Testis (tissue), 2 donors: ENCODE data around the gene LMCD1.

Experiments
- CTCF ChIP-seq, 3 experiments: fragments of 450-650 bp in 2 of 3; fragments of 200-600 bp in 1 of 3; sonication (generic) in 1 of 3; IDR thresholded peaks; one replicate each; pipeline ENCODE4 v1.5.1; 2016 to 2019; ENCODE audit warnings: antibody characterized with exemption in 3 of 3, mild to moderate bottlenecking in 2 of 3, moderate library complexity in 1 of 3
- POLR2A ChIP-seq: fragments of 450-650 bp; IDR thresholded peaks from one replicate; pipeline ENCODE4 v1.6.1; 2017; ENCODE audit warnings: antibody characterized with exemption, mild to moderate bottlenecking, moderate library complexity

GRCh38 chr3:8509961-8510360, 8.3 kb downstream of the LMCD1 start:
- TF ChIP-seq CTCF (IDR thresholded peaks at IDR 0.05) (no peak), POLR2A (no peak)
